PC-3 (cell line): ENCODE data around the gene LIPN. TPM values are rescaled to one million over a fixed set of nuclear protein-coding genes. Genes with fewer than 3 reads are reported as not detected.

ENCODE experiments used
- ATAC-seq: fragments of 200-7000 bp; cut with Tn5 transposase; 2 replicates; pipeline ENCODE4 v1.9.1; 2020; ENCODE audit warnings: mild to moderate bottlenecking, moderate library complexity
- BruUV-seq: library from RNA; stranded (reverse); fragments of 400-500 nt; replicated peaks from 2 replicates; lab custom pipeline; 2021; lab: Mats Ljungman, UMichigan
- CTCF ChIA-PET: fragments of 300-600 bp; sonication (Branson Sonifier 250); formaldehyde crosslinking; loops from one replicate; lab custom pipeline; 2022; ENCODE audit warnings: antibody characterized with exemption; lab: Charles Lee
- POLR2A ChIA-PET: fragments of 300-600 bp; sonication (Branson Sonifier 250); formaldehyde crosslinking; loops from one replicate; lab custom pipeline; 2022; ENCODE audit warnings: antibody characterized with exemption; ENCODE audit not compliant: unreplicated experiment; lab: Charles Lee
- DNase-seq: peaks from one replicate; pipeline ENCODE4 v3.0.0-alpha.2; 2015
- H2AFZ ChIP-seq: fragments of 300-600 bp; sonication (generic); 2 replicates; pipeline ENCODE4 v1.6.0; 2016; ENCODE audit warnings: antibody characterized with exemption, low read length
- H3F3A ChIP-seq: fragments of 300-600 bp; sonication (generic); one replicate; pipeline ENCODE4 v1.6.0; 2017; ENCODE audit warnings: antibody characterized with exemption, low read length, control low read depth, mild to moderate bottlenecking; ENCODE audit not compliant: unreplicated experiment
- H3K27ac ChIP-seq: fragments of 300-600 bp; sonication (generic); 2 replicates; pipeline ENCODE4 v1.5.1; 2016; ENCODE audit warnings: mild to moderate bottlenecking, low read length
- H3K27me3 ChIP-seq: fragments of 300-600 bp; sonication (generic); 2 replicates; pipeline ENCODE4 v1.6.1; 2016; ENCODE audit warnings: low read length, mixed read lengths
- H3K36me3 ChIP-seq: fragments of 300-600 bp; sonication (generic); 2 replicates; pipeline ENCODE4 v1.6.1; 2016; ENCODE audit warnings: low read depth, mixed run types, low read length, mixed read lengths
- H3K4me1 ChIP-seq: fragments of 300-600 bp; sonication (generic); 2 replicates; pipeline ENCODE4 v1.5.1; 2016; ENCODE audit warnings: low read length; ENCODE audit not compliant: insufficient read depth
- H3K4me2 ChIP-seq: fragments of 300-600 bp; sonication (generic); 2 replicates; pipeline ENCODE4 v1.6.0; 2016; ENCODE audit warnings: low read length
- H3K4me3 ChIP-seq: fragments of 300-600 bp; sonication (generic); 2 replicates; pipeline ENCODE4 v1.5.1; 2016; ENCODE audit warnings: mild to moderate bottlenecking, low read length, mixed read lengths
- H3K79me2 ChIP-seq: fragments of 300-600 bp; sonication (generic); 2 replicates; pipeline ENCODE4 v1.6.1; 2017; ENCODE audit warnings: low read length, mixed read lengths
- H3K9ac ChIP-seq: fragments of 300-600 bp; sonication (generic); 2 replicates; pipeline ENCODE4 v1.6.0; 2016; ENCODE audit warnings: mild to moderate bottlenecking, low read length
- H3K9me2 ChIP-seq: fragments of 300-600 bp; sonication (generic); replicated peaks from 2 replicates; pipeline ENCODE4 v1.6.1; 2016; ENCODE audit warnings: mixed run types, low read length, mixed read lengths
- H3K9me3 ChIP-seq: fragments of 300-600 bp; sonication (generic); 2 replicates; pipeline ENCODE4 v1.6.1; 2016; ENCODE audit warnings: low read length, mixed read lengths
- H4K20me1 ChIP-seq: fragments of 300-600 bp; sonication (generic); 2 replicates; pipeline ENCODE4 v1.6.1; 2016; ENCODE audit warnings: low read length, mixed read lengths
- EZH2 ChIP-seq: fragments of 300-600 bp; sonication (generic); IDR thresholded peaks from one replicate; pipeline ENCODE4 v1.6.1; 2017; ENCODE audit warnings: antibody characterized with exemption, mild to moderate bottlenecking, low read length; ENCODE audit not compliant: unreplicated experiment
- EZH2phosphoT487 ChIP-seq: fragments of 300-600 bp; sonication (generic); IDR thresholded peaks from 2 replicates; pipeline ENCODE4 v1.6.1; 2018; ENCODE audit warnings: mild to moderate bottlenecking, antibody characterized with exemption, low read length, borderline replicate concordance
- intact Hi-C: fragments of 100-400 bp; cut with micrococcal nuclease; formaldehyde crosslinking; loops from 2 replicates; pipeline ENCODE4 v1.9.0; 2023
- total RNA-seq: library from RNA; depleted of rRNA; stranded (reverse); fragments of >200 nt; gene quantifications from 2 replicates; pipeline ENCODE4 v1.2.3, GENCODE V29; 2014
- TF ChIP-seq, protein P1 (sequence below): fragments of 300-600 bp; sonication (generic); conservative IDR thresholded peaks from 2 replicates; pipeline ENCODE4 v1.5.1; 2017; ENCODE audit warnings: antibody characterized with exemption, low read depth, mild to moderate bottlenecking, low read length

LIPN gene
- total RNA-seq, 1 experiment from 2014 or later, result not detected

DNA sequence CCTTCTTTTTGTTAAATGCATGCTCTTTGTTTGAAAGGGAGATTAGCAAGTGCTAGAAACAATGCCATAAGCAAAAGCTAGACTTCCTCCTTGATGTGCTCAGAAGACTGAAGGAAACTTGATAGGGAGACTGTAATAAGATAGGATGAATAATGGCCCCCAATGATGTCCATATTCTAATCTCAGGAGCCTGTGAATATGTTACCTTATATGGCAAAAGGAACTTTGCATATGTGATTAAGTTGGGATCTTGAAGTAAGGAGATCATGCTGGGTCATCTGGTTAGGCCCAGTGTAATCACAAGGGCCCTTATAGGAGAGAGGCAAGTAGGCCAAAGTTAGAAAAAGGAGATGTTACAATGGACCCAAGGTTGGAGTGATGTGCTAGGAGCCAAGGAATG is 29.1 kb downstream of the LIPN start:
- H3K4me1 ChIP-seq, result peaks cover 10% of the 10 kb centered on the region
- H3K27ac ChIP-seq, result no peak overlapping the region
- no peak overlapping the region for H2AFZ ChIP-seq
- no peaks in the 10 kb centered on the region for H4K20me1 ChIP-seq
- POLR2A ChIA-PET, result no interaction called here
- CTCF ChIA-PET, result no interaction called here
- DNase-seq, result no peak
- no peaks in the 10 kb centered on the region for H3F3A ChIP-seq
- no peaks in the 10 kb centered on the region for H3K27me3 ChIP-seq
- H3K4me2 ChIP-seq, result no peak overlapping the region
- no TSS peak for BruUV-seq
- TF ChIP-seq EZH2phosphoT487 (no peak), EZH2 (no peak)
- TF ChIP-seq, protein P1, sequence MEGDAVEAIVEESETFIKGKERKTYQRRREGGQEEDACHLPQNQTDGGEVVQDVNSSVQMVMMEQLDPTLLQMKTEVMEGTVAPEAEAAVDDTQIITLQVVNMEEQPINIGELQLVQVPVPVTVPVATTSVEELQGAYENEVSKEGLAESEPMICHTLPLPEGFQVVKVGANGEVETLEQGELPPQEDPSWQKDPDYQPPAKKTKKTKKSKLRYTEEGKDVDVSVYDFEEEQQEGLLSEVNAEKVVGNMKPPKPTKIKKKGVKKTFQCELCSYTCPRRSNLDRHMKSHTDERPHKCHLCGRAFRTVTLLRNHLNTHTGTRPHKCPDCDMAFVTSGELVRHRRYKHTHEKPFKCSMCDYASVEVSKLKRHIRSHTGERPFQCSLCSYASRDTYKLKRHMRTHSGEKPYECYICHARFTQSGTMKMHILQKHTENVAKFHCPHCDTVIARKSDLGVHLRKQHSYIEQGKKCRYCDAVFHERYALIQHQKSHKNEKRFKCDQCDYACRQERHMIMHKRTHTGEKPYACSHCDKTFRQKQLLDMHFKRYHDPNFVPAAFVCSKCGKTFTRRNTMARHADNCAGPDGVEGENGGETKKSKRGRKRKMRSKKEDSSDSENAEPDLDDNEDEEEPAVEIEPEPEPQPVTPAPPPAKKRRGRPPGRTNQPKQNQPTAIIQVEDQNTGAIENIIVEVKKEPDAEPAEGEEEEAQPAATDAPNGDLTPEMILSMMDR, result no peak
- H3K9me2 ChIP-seq, result no peaks in the 10 kb centered on the region
- no peaks in the 10 kb centered on the region for H3K9me3 ChIP-seq
- no peak overlapping the region for H3K9ac ChIP-seq
- no peaks in the 10 kb centered on the region for H3K79me2 ChIP-seq
- H3K4me3 ChIP-seq, result no peak overlapping the region
- no peak for ATAC-seq
- no peaks in the 10 kb centered on the region for H3K36me3 ChIP-seq
- intact Hi-C loops, result no loop called here

DNA sequence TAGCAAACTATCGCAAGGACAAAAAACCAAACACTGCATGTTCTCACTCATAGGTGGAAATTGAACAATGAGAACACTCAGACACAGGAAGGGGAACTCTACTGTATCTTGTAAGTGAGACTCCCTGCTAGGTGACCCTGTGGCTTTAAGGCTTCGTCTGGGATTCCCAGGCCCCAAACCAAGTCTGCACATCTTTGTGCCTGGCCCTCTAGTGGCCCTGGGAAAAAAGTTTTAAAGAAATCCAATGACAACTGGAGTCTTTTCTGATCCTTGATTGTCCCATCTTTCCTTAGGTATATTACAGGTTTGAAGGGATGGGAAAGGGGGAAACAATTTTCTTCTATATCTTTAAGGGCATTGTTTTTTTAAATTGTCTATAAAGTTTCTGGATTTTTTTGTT is 32.1 kb downstream of the LIPN start:
- peak; percentile 38 for DNase-seq
- Histone ChIP-seq H3K4me1 (peaks cover 16% of the 10 kb centered on the region), H2AFZ (no peak overlapping the region), H3K9me3 (no peaks in the 10 kb centered on the region), H3K4me2 (no peak overlapping the region), H3K79me2 (no peaks in the 10 kb centered on the region), H3K27ac (no peak overlapping the region), H3F3A (no peaks in the 10 kb centered on the region), H3K9ac (no peak overlapping the region), H3K9me2 (no peaks in the 10 kb centered on the region), H3K27me3 (no peaks in the 10 kb centered on the region), H3K36me3 (no peaks in the 10 kb centered on the region), H4K20me1 (no peaks in the 10 kb centered on the region), H3K4me3 (no peak overlapping the region)
- TF ChIP-seq EZH2phosphoT487 (no peak), EZH2 (no peak)
- TF ChIP-seq, protein P1, result peak; percentile 62
- POLR2A ChIA-PET, result no interaction called here
- no peak; the same call in 1 of the 2 replicates for ATAC-seq
- CTCF ChIA-PET, result no interaction called here
- no TSS peak for BruUV-seq
- intact Hi-C loops, result no loop called here

DNA sequence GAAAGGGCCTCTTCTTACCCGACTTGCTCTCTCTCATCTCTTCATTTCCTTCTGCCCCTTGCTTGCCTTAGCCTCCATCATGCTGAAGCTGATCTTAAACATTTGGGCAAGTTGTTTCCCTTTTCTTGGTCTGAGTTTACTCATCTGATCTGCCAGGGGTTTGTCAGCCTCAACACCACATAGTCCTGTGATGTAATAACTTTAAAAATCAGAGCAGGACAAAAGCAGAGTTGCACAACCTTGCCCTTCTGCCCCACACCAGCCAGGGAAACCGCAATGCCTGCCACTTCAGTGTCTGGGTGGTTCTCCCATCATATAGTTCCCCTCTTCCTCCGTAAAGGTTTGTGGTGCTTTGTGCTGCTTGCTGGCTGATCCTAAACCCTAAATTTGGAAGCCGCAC is 32.8 kb downstream of the LIPN start:
- Histone ChIP-seq H3K9me3 (no peaks in the 10 kb centered on the region), H3K9ac (no peak overlapping the region), H3K4me3 (no peak overlapping the region), H3K36me3 (no peaks in the 10 kb centered on the region), H3K4me2 (no peak overlapping the region), H3K79me2 (no peaks in the 10 kb centered on the region), H3K9me2 (no peaks in the 10 kb centered on the region), H3K27me3 (no peaks in the 10 kb centered on the region), H2AFZ (no peak overlapping the region), H3K4me1 (peaks cover 16% of the 10 kb centered on the region), H3F3A (no peaks in the 10 kb centered on the region), H4K20me1 (no peaks in the 10 kb centered on the region), H3K27ac (no peak overlapping the region)
- DNase-seq (peak; percentile 31), ATAC-seq (no peak)
- CTCF ChIA-PET, result no interaction called here
- TF ChIP-seq, protein P1, result no peak
- BruUV-seq, result no TSS peak
- intact Hi-C loops, result no loop called here
- POLR2A ChIA-PET, result no interaction called here
